Measurements from ENCODE around the gene SLCO6A1.
"Not testable (repeated sequence)": the region's sequence is repeated elsewhere in the genome, so short reads cannot be mapped to it uniquely, and the experiment has no call there.

SLCO6A1 gene

DNA sequence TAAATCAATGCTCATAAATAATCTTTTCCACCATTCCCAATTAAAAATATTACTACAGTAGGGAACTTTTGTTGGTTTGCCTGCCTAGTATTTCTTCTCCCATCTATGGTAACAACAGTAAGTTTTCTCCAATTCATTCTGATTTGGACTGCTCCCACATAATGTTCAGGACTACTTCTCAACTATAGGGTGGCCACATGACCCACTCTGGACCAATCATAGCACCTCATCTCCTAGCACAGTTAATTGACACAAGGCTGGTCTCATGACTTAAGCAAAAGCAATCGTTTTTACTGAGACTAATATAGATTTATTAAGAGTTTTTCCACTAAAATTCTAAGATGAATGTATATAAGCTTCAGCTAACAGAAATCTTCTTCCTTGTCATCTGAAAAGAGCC lies 28.7 kb upstream of the SLCO6A1 start:
- H3K27ac ChIP-seq = no peak overlapping the region
- TF ChIP-seq CTCF (conservative IDR thresholded peaks at IDR 0.05) = no peak

GRCh38 chr5:102523541-102524175 lies 24.9 kb upstream of the SLCO6A1 start:
- no peak overlapping the region for H3K27ac ChIP-seq
- no peak for TF ChIP-seq CTCF (conservative IDR thresholded peaks at IDR 0.05)

DNA sequence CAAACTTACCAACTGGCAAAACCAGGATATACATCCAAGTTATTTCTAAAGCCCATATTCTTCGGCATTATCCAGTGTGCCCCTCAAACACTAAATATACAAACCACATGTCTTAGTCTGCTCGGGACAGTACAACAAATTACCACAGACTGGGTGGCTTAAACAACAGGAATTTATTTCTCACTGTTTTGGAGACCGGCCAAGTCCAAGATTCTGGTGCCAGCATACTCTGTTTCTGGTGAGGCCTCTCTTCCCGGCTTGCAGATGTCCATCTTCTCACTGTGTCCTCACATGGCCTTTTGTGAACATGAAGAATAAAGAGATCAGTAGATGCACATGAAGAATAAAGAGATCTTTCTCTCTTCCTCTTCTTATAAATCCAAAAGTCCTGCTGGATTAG lies 12.9 kb upstream of the SLCO6A1 start:
- TF ChIP-seq CTCF (conservative IDR thresholded peaks at IDR 0.05) = no peak
- H3K27ac ChIP-seq = no peak overlapping the region

GRCh38 chr5:102491261-102491914 lies 7.4 kb downstream of the SLCO6A1 start:
- H3K27ac ChIP-seq = not testable (repeated sequence)

DNA sequence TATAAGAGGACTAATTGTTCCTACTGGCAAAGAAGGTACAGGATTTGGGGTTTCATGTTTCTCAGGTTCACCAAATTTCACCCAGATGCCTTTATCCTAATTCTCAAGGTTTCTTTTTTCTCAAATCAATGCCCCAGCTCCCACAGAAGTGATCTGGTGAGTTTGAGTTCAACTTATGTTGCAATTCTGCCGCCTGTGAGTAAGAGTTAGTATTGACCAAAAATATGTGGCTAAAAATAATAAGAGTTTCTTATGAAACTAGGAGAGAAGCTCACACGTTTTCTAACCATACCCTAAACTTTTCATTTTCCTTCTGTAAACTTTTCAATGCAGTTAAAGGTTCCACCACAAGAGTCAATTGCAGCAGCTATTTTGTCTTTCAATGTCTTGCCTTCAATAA lies 15.1 kb downstream of the SLCO6A1 start:
- TF ChIP-seq CTCF (conservative IDR thresholded peaks at IDR 0.05) = no peak
- H3K27ac ChIP-seq = no peak overlapping the region

- H3K27ac ChIP-seq = no peak overlapping the region
- no peak for TF ChIP-seq CTCF (conservative IDR thresholded peaks at IDR 0.05)
Observed at GRCh38 chr5:102481054-102481715, 17.6 kb downstream of the SLCO6A1 start.

GRCh38 chr5:102453716-102454115 lies 45.1 kb downstream of the SLCO6A1 start:
- no peak overlapping the region for H3K27ac ChIP-seq
- no peak for TF ChIP-seq CTCF (conservative IDR thresholded peaks at IDR 0.05)

- no peak for TF ChIP-seq CTCF (conservative IDR thresholded peaks at IDR 0.05)
- no peak overlapping the region for H3K27ac ChIP-seq
Observed at GRCh38 chr5:102451082-102451481, 47.7 kb downstream of the SLCO6A1 start.

Data from VCaP (cell line).